ENCODE measurements around the gene MAN1C1. TPM values are rescaled to one million over a fixed set of nuclear protein-coding genes. Genes with fewer than 3 reads are reported as not detected.

Gene MAN1C1
- total RNA-seq, 1 experiment from 2014 or later = 16.8 TPM

DNA sequence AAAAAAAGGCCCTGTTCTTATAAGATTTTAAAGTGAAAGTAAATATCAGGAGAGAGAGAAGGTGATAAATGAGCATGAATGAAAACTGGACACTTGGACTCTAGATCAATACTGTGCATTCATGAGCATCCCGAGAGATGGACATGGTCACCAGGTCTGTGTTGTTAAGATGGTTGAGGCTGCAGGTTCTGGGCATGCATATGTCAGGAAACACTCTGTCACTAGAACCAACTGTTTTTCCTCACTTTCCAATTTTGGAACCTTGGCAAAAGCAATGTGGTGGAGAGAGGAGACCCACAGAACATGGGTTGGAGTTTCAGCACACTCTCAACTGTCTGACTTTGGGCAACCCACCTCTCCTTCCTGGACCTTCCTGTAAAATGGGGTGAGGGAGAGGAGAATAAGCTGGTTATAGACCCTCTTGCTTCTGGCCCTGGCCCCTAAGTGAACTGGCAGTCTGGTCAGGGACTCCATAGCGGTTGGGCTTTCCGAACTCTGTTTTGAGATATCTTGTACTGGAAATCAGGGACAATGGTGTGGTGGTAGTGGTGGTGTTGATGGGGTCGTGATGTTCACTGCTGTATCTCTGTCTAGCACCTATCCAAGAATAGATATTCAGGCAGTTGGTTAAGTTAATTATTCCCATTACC, 4.2 kb downstream of the MAN1C1 start:
- ATAC-seq (no peak), DNase-seq (ENCODE audit: low spot score) (no peak)
- no peak overlapping the region for H3K4me3 Mint-ChIP-seq
- H3K4me1 Mint-ChIP-seq = peaks cover 27% of the 10 kb centered on the region
- peaks cover 20% of the 10 kb centered on the region for H3K27me3 Mint-ChIP-seq (ENCODE audit: low read depth)
- POLR2A ChIA-PET = no interaction called here
- no peaks in the 10 kb centered on the region for H3K36me3 Mint-ChIP-seq
- CTCF ChIA-PET = interaction anchor here (0.8 to 2.7 kb wide), 3 partner anchors 72 to 189 kb away, joined by 3 to 20 read pairs (median 11); no protein-coding TSS in a partner anchor
- H3K27ac Mint-ChIP-seq = no peak overlapping the region
- TF ChIP-seq CTCF (IDR thresholded peaks at IDR 0.05) (no peak), TEAD4 (CRISPR knock-in tag; IDR thresholded peaks at IDR 0.05) (no peak), ZNF317 (CRISPR knock-in tag; IDR thresholded peaks at IDR 0.05; ENCODE audit: borderline replicate concordance, low read depth) (no peak), ESRRA (CRISPR knock-in tag; IDR thresholded peaks at IDR 0.05; ENCODE audit: borderline replicate concordance) (no peak), ZNF232 (CRISPR knock-in tag; IDR thresholded peaks at IDR 0.05) (no peak), AR (CRISPR knock-in tag; IDR thresholded peaks at IDR 0.05) (no peak), ZNF219 (CRISPR knock-in tag; IDR thresholded peaks at IDR 0.05; ENCODE audit: borderline replicate concordance) (no peak), JUN (CRISPR knock-in tag; IDR thresholded peaks at IDR 0.05) (no peak), ELF4 (CRISPR knock-in tag; IDR thresholded peaks at IDR 0.05; ENCODE audit: low read depth) (no peak), ZNF138 (CRISPR knock-in tag; conservative IDR thresholded peaks at IDR 0.05) (no peak), MLX (CRISPR knock-in tag; IDR thresholded peaks at IDR 0.05) (no peak), TCF7 (CRISPR knock-in tag; IDR thresholded peaks at IDR 0.05; ENCODE audit: low read depth) (no peak), IRF2 (CRISPR knock-in tag; IDR thresholded peaks at IDR 0.05; ENCODE audit: borderline replicate concordance, low read depth) (no peak), ZNF396 (CRISPR knock-in tag; IDR thresholded peaks at IDR 0.05; ENCODE audit: borderline replicate concordance) (no peak), PRRX2 (CRISPR knock-in tag; IDR thresholded peaks at IDR 0.05) (no peak), ZMAT4 (CRISPR knock-in tag; IDR thresholded peaks at IDR 0.05) (no peak)
- TF ChIP-seq, protein P1, sequence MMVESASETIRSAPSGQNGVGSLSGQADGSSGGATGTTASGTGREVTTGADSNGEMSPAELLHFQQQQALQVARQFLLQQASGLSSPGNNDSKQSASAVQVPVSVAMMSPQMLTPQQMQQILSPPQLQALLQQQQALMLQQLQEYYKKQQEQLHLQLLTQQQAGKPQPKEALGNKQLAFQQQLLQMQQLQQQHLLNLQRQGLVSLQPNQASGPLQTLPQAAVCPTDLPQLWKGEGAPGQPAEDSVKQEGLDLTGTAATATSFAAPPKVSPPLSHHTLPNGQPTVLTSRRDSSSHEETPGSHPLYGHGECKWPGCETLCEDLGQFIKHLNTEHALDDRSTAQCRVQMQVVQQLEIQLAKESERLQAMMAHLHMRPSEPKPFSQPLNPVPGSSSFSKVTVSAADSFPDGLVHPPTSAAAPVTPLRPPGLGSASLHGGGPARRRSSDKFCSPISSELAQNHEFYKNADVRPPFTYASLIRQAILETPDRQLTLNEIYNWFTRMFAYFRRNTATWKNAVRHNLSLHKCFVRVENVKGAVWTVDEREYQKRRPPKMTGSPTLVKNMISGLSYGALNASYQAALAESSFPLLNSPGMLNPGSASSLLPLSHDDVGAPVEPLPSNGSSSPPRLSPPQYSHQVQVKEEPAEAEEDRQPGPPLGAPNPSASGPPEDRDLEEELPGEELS (CRISPR knock-in tag; IDR thresholded peaks at IDR 0.05) = no peak
- TF ChIP-seq, protein P2, sequence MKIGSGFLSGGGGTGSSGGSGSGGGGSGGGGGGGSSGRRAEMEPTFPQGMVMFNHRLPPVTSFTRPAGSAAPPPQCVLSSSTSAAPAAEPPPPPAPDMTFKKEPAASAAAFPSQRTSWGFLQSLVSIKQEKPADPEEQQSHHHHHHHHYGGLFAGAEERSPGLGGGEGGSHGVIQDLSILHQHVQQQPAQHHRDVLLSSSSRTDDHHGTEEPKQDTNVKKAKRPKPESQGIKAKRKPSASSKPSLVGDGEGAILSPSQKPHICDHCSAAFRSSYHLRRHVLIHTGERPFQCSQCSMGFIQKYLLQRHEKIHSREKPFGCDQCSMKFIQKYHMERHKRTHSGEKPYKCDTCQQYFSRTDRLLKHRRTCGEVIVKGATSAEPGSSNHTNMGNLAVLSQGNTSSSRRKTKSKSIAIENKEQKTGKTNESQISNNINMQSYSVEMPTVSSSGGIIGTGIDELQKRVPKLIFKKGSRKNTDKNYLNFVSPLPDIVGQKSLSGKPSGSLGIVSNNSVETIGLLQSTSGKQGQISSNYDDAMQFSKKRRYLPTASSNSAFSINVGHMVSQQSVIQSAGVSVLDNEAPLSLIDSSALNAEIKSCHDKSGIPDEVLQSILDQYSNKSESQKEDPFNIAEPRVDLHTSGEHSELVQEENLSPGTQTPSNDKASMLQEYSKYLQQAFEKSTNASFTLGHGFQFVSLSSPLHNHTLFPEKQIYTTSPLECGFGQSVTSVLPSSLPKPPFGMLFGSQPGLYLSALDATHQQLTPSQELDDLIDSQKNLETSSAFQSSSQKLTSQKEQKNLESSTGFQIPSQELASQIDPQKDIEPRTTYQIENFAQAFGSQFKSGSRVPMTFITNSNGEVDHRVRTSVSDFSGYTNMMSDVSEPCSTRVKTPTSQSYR (CRISPR knock-in tag; IDR thresholded peaks at IDR 0.05) = no peak
- TF ChIP-seq, protein P3, sequence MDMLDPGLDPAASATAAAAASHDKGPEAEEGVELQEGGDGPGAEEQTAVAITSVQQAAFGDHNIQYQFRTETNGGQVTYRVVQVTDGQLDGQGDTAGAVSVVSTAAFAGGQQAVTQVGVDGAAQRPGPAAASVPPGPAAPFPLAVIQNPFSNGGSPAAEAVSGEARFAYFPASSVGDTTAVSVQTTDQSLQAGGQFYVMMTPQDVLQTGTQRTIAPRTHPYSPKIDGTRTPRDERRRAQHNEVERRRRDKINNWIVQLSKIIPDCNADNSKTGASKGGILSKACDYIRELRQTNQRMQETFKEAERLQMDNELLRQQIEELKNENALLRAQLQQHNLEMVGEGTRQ (CRISPR knock-in tag; IDR thresholded peaks at IDR 0.05) = no peak
- peaks cover 2% of the 10 kb centered on the region for H3K9me3 Mint-ChIP-seq

Data from WTC11 (cell line).